K562 (cell line): ENCODE measurements around the gene AAGAB. TPM values are rescaled to one million over a fixed set of nuclear protein-coding genes. Genes with fewer than 3 reads are reported as not detected.

ENCODE experiments used
- BRD9 ChIP-seq: fragments of 450-650 bp; IDR thresholded peaks from 2 replicates; pipeline ENCODE4 v1.6.1; 2018; ENCODE audit warnings: low read depth; ENCODE audit not compliant: partially characterized antibody
- CREM ChIP-seq: IDR thresholded peaks from 2 replicates; pipeline ENCODE4 v1.6.1; 2014; ENCODE audit warnings: antibody characterized with exemption, low read depth
- ETV5 ChIP-seq: sonication (generic); formaldehyde crosslinking; IDR thresholded peaks from 2 replicates; pipeline ENCODE4 v1.4.0; 2020; ENCODE audit warnings: low read depth, mild to moderate bottlenecking, missing genetic modification reagents
- FOXJ3 ChIP-seq: sonication (generic); formaldehyde crosslinking; IDR thresholded peaks from 2 replicates; pipeline ENCODE4 v1.4.0; 2020; ENCODE audit warnings: mild to moderate bottlenecking, missing genetic modification reagents
- FOXK1 ChIP-seq: sonication (generic); formaldehyde crosslinking; IDR thresholded peaks from 2 replicates; pipeline ENCODE4 v1.8.0; 2022; ENCODE audit warnings: missing genetic modification reagents, mild to moderate bottlenecking, borderline replicate concordance
- HEY1 ChIP-seq: fragments of 250-450 bp; sonication (Bioruptor Pico); IDR thresholded peaks from 2 replicates; pipeline ENCODE4 v1.5.0; 2020; ENCODE audit warnings: mild to moderate bottlenecking, moderate library complexity, borderline replicate concordance
- KLF13 ChIP-seq: fragments of 450-650 bp; IDR thresholded peaks from 2 replicates; pipeline ENCODE4 v1.6.1; 2016; ENCODE audit warnings: missing genetic modification characterization, low read depth, mild to moderate bottlenecking, missing compliant biosample characterization, moderate library complexity, borderline replicate concordance
- MTA2 ChIP-seq: fragments of 450-650 bp; IDR thresholded peaks from 2 replicates; pipeline ENCODE4 v1.6.1; 2016; ENCODE audit warnings: low read depth
- OTX1 ChIP-seq: fragments of 450-650 bp; formaldehyde crosslinking; IDR thresholded peaks from 2 replicates; pipeline ENCODE4 v1.4.0; 2022; ENCODE audit warnings: mild to moderate bottlenecking
- SIX5 ChIP-seq, 2 experiments: IDR thresholded peaks; 2 replicates each; pipeline ENCODE4 v1.6.1; 2011; ENCODE audit warnings: low read length in 2 of 2, borderline replicate concordance in 1 of 2, low read depth in 1 of 2, mild to moderate bottlenecking in 1 of 2, moderate library complexity in 1 of 2; ENCODE audit not compliant: insufficient read depth in 1 of 2
- SMAD3 ChIP-seq: fragments of 450-650 bp; formaldehyde crosslinking; conservative IDR thresholded peaks from 2 replicates; pipeline ENCODE4 v1.4.0; 2020; ENCODE audit warnings: mild to moderate bottlenecking
- SNIP1 ChIP-seq: fragments of 450-650 bp; IDR thresholded peaks from 2 replicates; pipeline ENCODE4 v1.7.1; 2017; ENCODE audit warnings: low read depth, mild to moderate bottlenecking
- SREBF1 ChIP-seq: fragments of 150-350 bp; IDR thresholded peaks from 2 replicates; pipeline ENCODE4 v1.6.1; 2014; ENCODE audit warnings: antibody characterized with exemption, low read depth, low read length, borderline replicate concordance
- SREBF2 ChIP-seq: sonication (generic); formaldehyde crosslinking; IDR thresholded peaks from 2 replicates; pipeline ENCODE4 v1.4.0; 2020; ENCODE audit warnings: mild to moderate bottlenecking, missing genetic modification reagents
- TCF3 ChIP-seq: sonication (generic); formaldehyde crosslinking; IDR thresholded peaks from 2 replicates; pipeline ENCODE4 v1.4.0; 2020; ENCODE audit warnings: mild to moderate bottlenecking, missing genetic modification reagents
- ZNF778 ChIP-seq: fragments of 450-650 bp; formaldehyde crosslinking; IDR thresholded peaks from 2 replicates; pipeline ENCODE4 v1.4.0; 2020; ENCODE audit warnings: mild to moderate bottlenecking, moderate library complexity
- polyA plus RNA-seq, 8 experiments: library from polyadenylated mRNA; depleted of rRNA in 4 of 8; stranded (reverse) in 5 of 8; unstranded in 3 of 8; fragments of >200 nt; fragmentation: Nextera tagmentation in 2 of 8; fragmentation: Illumina TruSeq in 1 of 8; extraction: Ambion mirVana in 2 of 8; extraction: Trizol in 1 of 8; gene quantifications; 2 replicates each; pipeline versions ENCODE4 v1.2.1 to v1.2.3, GENCODE V29; 2011 to 2014; ENCODE audit warnings: inconsistent platforms in 1 of 8, missing spikeins in 1 of 8
- total RNA-seq, 7 experiments: library from RNA; depleted of rRNA in 6 of 7; stranded (reverse); fragments of >200 nt in 6 of 7; fragmentation: Illumina TruSeq in 2 of 7; extraction: Trizol in 2 of 7; gene quantifications; 2 replicates each; pipeline versions ENCODE4 v1.2.1 to v1.2.3, GENCODE V29; 2011 to 2021; ENCODE audit warnings: low replicate concordance in 1 of 7
- TF ChIP-seq, protein P1 (sequence below): fragments of 450-650 bp; IDR thresholded peaks from 2 replicates; pipeline ENCODE4 v1.6.1; 2016; ENCODE audit warnings: low read depth, mild to moderate bottlenecking, moderate library complexity
- TF ChIP-seq, protein P2 (sequence below): sonication (generic); formaldehyde crosslinking; IDR thresholded peaks from 2 replicates; pipeline ENCODE4 v1.9.0; 2022; ENCODE audit warnings: mild to moderate bottlenecking, missing genetic modification reagents
- TF ChIP-seq, protein P3 (sequence below), 2 experiments: IDR thresholded peaks; 2 replicates each; pipeline ENCODE4 v1.6.1; 2012; ENCODE audit warnings: improper control_type of control experiment in 2 of 2, low read depth in 2 of 2, low read length in 2 of 2, borderline replicate concordance in 1 of 2
- TF ChIP-seq, protein P4 (sequence below): sonication (generic); formaldehyde crosslinking; IDR thresholded peaks from 2 replicates; pipeline ENCODE4 v1.8.0; 2022; ENCODE audit warnings: mild to moderate bottlenecking, missing genetic modification reagents
- TF ChIP-seq, protein P5 (sequence below), 2 experiments: fragments of 450-650 bp; IDR thresholded peaks; 2 replicates each; pipeline ENCODE4 v1.6.1; 2016

AAGAB gene
- total and polyA plus RNA-seq, 9 of the 15 experiments (the other 6 are each of a cell fraction or from before 2014, with no cell fraction given), result 17.8 to 109 (median 58.3) TPM

DNA sequence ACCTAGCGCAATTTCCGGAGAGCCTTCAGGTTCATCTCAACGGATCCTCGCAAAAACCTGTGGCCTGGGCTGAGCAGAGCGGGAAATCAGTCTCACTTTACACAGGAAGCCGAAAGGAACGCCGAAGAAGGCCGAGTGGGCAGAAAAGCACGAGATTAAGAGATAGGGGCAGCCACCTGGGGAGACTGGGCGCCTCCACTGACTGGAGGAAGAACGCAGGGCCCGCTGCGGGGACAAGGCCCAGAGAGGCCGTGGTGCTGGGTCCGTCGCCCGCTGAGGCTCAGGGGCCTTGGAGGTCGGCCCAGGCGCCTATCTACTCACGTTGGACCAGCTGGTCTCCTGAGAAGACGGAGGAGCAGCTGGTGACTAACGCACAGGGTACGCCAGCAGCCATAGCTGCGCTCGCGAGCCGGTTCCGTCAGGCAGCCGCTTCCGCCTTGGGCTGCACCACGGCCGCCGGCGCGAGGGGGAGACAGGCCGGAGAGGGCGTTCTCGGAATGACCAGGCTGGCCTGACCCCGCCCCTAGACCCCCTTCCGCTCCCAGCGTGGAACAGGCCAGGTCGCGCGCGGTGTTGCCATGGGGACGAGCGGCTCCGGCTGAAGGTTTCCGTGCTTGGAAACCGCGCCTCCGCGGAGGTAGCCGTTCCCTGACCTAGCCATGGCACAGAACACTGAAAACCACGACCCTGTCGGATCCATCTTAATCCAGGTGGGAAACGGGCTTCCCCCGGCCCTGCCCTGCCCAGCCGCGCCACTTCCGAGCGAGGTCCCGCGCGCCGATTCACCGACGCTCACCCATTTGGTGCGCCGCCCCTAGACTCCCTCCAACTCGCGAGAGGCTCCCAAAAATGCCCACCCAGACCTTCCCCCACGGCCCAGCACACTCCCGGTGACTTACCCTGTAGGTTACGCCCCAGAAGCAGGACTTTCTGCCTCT, at the start of gene AAGAB, which contains the start of gene IQCH (continued):
- TF ChIP-seq BRD9 (no peak), SIX5 (IDR thresholded peaks at IDR 0.05; ENCODE audit: borderline replicate concordance in 1 of 2, insufficient read depth in 1 of 2, low read depth in 1 of 2, low read length in 2 of 2) (peak; percentile 55 to 68; a peak in 3 of 4 replicates), KLF13 (peak; percentile 98), SNIP1 (no peak), FOXJ3 (CRISPR knock-in tag) (no peak), CREM (peak; percentile 73), HEY1 (no peak), ETV5 (CRISPR knock-in tag) (peak; percentile 95), TCF3 (CRISPR knock-in tag) (no peak; the same call in 1 of the 2 replicates), FOXK1 (CRISPR knock-in tag) (0 out of 2 replicates have a peak, but pooled peaks have one; percentile 73), SREBF1 (peak; percentile 95), MTA2 (no peak), ZNF778 (CRISPR knock-in tag) (no peak), SMAD3 (CRISPR knock-in tag) (no peak), OTX1 (CRISPR knock-in tag) (no peak), SREBF2 (CRISPR knock-in tag) (no peak)
- TF ChIP-seq, protein P1, sequence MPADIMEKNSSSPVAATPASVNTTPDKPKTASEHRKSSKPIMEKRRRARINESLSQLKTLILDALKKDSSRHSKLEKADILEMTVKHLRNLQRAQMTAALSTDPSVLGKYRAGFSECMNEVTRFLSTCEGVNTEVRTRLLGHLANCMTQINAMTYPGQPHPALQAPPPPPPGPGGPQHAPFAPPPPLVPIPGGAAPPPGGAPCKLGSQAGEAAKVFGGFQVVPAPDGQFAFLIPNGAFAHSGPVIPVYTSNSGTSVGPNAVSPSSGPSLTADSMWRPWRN, result no peak
- TF ChIP-seq, protein P2, sequence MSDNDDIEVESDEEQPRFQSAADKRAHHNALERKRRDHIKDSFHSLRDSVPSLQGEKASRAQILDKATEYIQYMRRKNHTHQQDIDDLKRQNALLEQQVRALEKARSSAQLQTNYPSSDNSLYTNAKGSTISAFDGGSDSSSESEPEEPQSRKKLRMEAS (CRISPR knock-in tag), result peak; percentile 79
- TF ChIP-seq, protein P3, sequence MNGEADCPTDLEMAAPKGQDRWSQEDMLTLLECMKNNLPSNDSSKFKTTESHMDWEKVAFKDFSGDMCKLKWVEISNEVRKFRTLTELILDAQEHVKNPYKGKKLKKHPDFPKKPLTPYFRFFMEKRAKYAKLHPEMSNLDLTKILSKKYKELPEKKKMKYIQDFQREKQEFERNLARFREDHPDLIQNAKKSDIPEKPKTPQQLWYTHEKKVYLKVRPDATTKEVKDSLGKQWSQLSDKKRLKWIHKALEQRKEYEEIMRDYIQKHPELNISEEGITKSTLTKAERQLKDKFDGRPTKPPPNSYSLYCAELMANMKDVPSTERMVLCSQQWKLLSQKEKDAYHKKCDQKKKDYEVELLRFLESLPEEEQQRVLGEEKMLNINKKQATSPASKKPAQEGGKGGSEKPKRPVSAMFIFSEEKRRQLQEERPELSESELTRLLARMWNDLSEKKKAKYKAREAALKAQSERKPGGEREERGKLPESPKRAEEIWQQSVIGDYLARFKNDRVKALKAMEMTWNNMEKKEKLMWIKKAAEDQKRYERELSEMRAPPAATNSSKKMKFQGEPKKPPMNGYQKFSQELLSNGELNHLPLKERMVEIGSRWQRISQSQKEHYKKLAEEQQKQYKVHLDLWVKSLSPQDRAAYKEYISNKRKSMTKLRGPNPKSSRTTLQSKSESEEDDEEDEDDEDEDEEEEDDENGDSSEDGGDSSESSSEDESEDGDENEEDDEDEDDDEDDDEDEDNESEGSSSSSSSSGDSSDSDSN (IDR thresholded peaks at IDR 0.05; ENCODE audit: borderline replicate concordance in 1 of 2, low read depth in 2 of 2, low read length in 2 of 2), result peak; percentile 53 to 90; a peak in 1 of 4 replicates
- TF ChIP-seq, protein P4, sequence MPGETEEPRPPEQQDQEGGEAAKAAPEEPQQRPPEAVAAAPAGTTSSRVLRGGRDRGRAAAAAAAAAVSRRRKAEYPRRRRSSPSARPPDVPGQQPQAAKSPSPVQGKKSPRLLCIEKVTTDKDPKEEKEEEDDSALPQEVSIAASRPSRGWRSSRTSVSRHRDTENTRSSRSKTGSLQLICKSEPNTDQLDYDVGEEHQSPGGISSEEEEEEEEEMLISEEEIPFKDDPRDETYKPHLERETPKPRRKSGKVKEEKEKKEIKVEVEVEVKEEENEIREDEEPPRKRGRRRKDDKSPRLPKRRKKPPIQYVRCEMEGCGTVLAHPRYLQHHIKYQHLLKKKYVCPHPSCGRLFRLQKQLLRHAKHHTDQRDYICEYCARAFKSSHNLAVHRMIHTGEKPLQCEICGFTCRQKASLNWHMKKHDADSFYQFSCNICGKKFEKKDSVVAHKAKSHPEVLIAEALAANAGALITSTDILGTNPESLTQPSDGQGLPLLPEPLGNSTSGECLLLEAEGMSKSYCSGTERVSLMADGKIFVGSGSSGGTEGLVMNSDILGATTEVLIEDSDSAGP (CRISPR knock-in tag), result peak; percentile 72
- TF ChIP-seq, protein P5, sequence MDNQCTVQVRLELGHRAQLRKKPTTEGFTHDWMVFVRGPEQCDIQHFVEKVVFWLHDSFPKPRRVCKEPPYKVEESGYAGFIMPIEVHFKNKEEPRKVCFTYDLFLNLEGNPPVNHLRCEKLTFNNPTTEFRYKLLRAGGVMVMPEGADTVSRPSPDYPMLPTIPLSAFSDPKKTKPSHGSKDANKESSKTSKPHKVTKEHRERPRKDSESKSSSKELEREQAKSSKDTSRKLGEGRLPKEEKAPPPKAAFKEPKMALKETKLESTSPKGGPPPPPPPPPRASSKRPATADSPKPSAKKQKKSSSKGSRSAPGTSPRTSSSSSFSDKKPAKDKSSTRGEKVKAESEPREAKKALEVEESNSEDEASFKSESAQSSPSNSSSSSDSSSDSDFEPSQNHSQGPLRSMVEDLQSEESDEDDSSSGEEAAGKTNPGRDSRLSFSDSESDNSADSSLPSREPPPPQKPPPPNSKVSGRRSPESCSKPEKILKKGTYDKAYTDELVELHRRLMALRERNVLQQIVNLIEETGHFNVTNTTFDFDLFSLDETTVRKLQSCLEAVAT (IDR thresholded peaks at IDR 0.05), result 0 out of 4 replicates have a peak, but pooled peaks of 1 of the 2 experiments have one; percentile 22
